NCI-H2196 treated with DMSO at 0.1 percent for 48 hours (cell line): ENCODE measurements around the gene COQ10B.
"Not testable (repeated sequence)": the region's sequence is repeated elsewhere in the genome, so short reads cannot be mapped to it uniquely, and the experiment has no call there.

ENCODE experiments used
- DNase-seq: peaks from one replicate; lab custom pipeline; 2025; ENCODE audit not compliant: unreplicated experiment; lab: John Stamatoyannopoulos, UW

Gene COQ10B

GRCh38 chr2:197453123-197453913 is at the start of gene COQ10B:
COQ10B (plus strand) TSS chr2:197453552; CDS start chr2:197453561, 9 bp downstream.
- peak; percentile 99 for DNase-seq

DNA sequence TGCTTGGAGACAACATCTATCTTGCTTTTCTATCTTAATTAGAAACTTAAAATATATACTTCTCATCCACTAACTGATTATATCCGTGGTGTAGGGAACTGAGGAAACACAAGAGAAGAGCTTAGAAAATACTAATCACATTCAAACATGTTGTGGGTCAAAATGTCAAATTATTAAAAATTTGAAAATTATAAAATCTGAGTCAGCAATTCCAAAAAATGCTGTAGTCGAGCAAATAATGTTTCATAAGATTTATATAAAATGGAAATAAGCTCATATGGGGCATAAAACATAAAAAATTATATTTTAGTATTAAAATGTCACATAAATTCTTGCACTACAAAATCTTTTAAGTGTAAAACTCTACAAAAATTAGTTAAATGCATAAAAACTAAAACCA is 47.8 kb upstream of the COQ10B start:
- no peak for DNase-seq

- DNase-seq, result no peak
Observed at GRCh38 chr2:197414039-197414438, 39.3 kb upstream of the COQ10B start.

DNA sequence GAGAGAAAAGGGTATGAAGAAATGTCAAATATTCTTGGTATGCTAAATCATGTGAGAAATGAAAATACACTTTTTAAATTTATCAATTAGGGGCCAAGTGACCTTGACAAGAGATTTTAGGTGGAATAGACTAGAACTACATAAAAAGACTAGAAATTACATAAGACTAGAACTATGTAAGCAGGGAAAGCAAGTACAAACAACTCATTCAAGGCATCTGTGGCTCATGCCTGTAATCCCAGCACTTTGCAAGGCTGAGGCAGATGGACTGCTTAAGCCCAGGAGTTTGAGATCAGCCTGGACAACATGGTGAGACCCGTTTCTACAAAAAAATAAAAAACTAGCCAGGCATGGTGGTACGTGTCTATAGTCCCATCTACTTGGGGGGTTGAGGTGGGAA is 38.8 kb upstream of the COQ10B start:
- no peak for DNase-seq

DNA sequence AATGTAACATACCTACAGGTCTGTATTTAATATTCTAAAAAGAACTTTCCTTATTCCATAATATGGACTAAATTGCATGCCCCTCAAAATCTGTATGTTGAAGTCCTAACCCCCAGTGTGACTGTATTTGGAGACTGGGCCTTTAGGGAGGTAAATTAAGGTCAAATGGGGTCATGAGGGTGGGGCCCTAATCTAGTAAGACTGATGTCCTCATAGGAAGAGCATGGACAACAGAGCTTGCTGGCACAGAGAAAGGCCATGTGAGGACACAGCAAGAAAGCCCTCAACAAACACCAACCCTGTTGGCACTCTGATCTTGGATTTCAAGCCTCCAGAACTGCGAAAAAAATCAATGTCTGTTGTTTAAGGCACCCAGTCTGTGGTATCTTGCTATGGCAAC is 37.1 kb upstream of the COQ10B start:
- no peak for DNase-seq

GRCh38 chr2:197419438-197419837 is 33.9 kb upstream of the COQ10B start:
- DNase-seq, result no peak

- DNase-seq, result no peak
Observed at GRCh38 chr2:197423307-197423706, 30.0 kb upstream of the COQ10B start.

DNA sequence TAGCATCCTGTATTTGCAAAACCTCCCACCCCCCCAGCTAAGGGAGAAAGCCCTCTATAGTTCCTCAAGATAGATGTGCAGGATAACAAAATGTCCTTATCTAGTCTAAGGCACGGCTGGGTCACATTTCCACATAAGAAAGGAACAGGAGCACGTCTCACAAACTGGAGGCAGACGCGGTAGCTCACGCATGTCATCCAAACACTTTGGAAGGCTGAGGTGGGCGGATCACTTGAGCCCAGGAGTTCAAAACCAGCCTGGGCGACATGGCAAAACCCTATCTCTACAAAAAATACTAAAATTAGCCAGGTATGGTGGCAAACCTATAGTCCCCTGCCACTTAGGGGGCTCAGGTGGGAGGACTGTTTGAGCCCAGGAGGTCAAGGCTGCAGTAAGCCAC is 27.8 kb upstream of the COQ10B start:
- no peak for DNase-seq

DNA sequence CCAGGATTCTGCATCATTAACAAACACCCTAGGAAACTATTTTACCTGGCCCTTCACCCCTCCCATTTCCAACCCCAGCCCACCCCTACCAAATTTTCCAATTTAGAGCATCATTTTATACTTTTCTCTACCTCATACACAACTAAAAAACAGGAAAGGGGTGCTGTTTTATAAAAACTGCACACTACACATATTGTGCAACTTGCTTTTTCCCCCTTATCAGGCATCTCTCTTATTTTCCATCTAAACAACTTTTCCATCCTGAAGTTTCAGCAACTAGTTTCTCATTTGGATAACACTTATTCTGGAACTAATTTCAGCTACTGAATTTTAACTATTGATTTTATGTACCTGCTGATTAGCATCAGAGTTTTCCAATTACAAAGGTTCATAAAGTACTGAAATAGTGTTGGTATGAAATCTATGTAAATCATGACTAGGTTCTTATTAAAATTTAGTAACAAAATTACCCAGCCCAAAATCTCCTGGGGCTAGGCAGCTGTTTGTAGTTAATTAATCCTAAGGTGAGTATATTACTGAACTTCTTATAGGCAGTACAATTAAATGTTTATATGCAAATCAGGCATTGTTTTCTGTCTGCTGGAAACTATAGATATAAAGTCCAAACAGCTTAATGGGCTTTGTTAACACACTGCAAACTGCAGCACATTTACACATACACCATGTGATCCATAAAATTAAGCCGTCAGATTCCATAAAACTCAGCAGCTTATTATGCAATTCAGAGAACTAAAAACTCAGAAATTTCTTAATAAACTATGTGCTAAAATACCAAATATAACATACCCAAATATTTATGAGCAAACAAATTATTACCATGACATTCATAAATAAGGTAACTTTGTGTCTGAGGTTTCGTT is 26.4 kb upstream of the COQ10B start:
- DNase-seq, result no peak

- DNase-seq, result no peak
Observed at GRCh38 chr2:197427986-197428385, 25.4 kb upstream of the COQ10B start.

DNA sequence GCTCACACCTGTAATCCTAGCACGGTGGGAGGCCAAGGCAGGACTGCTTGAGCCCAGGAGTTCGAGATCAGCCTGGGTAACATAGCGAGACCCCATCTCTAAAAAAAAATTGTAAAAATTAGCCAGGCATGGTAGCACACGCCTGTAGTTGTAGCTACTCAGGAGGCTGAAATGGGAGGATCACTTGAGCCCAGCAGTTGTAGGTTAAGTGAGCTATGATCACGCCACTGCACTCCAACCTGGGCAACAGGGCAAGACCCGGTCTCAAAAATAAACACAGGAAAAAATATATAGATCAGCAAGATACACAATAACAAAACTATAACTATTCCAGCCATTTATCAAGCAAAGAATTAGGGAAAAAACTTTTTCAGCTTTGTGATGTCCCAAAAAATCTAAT is 21.5 kb upstream of the COQ10B start:
- DNase-seq, result no peak

DNA sequence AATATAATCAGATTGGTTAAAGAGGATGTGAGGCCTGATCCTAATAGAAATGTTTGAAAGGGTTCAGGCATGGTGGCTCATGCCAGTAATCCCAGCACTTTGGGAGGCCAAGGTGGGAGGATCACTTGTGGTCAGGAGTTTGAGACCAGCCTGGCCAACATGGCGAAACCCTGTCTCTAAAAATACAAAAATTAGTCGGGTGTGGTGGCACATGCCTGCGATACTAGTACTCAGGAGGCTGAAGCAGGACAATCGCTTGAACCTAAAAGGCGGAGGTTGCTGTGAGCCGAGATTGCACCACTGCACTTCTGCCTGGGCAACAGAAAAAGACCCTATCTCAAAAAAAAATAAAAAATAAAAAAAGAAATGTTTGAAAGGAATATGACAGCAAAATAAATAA is 20.8 kb upstream of the COQ10B start:
- DNase-seq, result not testable (repeated sequence)

DNA sequence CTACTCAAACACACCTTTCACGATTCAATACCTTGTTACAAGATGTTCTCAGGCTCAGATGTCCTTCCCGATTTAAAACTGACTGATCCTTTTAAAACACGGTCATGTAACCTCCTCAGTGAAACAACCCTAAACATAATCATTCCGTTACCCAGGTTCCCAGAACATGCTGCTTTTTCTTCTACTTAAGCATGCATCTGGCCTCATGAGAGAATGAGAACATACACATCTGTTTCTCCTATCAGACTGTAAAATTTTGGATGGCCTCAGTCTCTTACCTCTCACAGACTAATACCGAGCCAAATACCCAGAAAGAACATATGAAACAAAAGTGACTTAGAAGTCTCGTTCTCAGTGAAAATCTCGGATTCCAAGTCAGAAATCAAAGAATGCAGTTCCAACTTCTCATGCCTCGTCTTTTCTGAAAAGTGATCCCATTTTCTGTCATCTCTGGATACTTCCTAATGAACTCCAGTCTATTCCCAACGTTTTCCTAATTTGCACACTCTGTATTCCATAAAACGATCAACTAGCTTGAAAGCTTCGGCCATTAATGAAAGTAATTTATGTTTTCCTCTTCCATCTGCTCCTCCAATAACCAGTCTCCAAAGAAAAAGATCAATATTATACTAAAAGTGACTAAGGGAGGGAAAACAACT is 19.4 kb upstream of the COQ10B start:
- DNase-seq, result no peak

DNA sequence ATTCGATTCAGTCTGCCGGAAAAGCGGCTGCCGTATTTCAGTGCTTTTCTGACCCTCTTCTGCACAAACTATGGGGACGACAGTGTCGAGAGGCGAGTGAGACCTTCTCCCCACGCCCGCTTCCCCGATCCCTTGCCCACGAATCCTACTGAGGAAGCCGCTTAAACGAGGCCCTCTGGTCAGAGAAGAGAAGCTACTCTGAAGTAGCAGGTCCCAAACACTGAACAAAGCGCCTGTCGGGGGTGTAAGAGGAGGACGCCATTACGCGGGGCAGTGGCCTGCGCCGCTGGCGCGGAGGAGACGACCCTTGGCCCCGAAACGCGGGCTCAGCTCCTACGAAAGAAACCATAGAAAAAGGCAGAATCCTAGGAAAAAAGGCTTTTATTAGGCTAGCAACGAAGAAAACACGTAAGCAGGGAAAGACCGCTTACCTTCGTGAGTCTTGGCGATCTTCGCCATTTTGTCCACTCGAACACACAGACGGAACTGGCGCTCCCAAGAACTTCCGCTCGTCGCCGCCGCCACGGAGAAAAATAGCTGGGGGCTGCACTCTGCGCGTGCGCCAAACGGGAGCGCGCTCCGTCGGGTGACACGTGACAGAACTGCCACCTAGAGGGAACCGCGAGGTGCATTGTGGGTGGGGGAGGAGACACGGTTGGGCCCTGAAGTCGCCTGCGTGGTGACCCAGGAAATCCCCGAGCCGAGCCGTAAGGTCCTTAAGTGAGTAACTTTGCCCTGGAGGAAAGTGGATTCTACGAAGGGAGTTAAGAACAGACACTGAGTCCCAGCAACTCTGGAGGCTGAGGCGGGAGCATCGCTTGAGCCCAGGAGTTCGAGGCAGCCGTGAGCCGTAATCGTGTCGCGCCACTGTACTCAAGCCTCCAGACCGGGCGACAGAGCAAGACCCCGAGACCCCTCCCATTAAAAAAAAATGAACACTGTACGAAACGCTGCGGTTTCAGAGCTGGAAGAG is 18.5 kb upstream of the COQ10B start, which contains the start of gene SF3B1:
Gene SF3B1 (minus strand): TSS at position 488 of the 973 bp plus-strand sequence. CDS start 29 bp downstream, at position 459.
- DNase-seq, result peak; percentile 92

DNA sequence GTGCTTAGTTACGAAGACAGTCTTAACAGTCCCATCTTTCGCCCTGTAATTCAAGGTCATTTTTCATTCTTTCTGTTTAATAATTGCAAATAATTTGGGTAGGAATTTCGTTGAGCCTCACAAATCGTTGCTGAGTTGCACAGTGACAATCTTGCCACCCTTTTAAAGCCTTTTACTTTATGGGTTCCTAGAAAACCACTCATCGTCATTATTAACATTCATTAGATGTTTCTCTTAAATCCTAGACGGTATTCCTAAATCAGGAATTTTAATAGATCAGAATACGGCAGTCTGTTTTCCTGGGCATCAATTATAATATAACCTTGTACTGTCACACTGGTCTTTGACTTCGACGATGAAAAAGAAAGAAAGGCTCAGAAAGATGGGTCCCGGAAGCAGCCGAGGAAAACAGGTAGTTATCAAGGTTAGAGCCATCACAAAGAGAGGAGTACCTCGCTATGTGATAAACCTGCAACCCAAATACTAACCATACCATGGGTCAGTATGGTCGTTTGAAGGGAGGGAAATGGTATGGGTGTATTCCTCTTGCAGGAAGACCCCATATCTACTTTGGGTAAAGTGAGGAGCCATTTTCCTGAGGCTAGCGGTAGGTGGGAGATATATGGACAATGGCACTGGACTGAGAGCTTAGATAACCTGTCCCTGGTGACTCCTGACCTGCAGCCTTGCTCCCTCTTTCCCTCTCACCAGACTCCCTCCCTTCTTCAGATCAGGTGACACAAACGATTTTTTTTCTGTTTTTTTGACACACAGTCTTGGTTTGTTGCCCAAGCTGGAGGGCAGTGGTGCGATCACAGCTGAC is 17.5 kb upstream of the COQ10B start:
- no peak for DNase-seq

- no peak for DNase-seq
Observed at GRCh38 chr2:197437380-197437779, 16.0 kb upstream of the COQ10B start.

DNA sequence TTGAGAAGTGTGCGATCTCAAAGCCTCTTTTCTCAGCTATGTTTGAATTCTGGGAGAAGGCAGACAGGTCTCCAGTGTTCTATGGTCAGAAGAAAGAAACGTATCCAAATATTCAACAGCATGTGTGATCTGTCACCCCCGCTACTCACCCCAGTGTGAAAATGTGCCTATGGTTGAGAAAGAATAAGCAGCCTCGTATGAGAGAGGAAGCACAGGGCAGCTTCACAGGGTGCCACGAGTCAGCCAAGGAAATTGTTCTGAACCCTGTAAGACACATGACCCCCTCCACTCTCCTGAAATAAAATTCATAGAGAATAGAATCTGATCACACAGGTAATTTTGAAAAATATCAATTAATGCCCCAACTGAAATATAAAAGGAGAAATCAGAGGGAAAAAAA is 10.5 kb upstream of the COQ10B start:
- no peak for DNase-seq

GRCh38 chr2:197445746-197446145 is 7.6 kb upstream of the COQ10B start:
- no peak for DNase-seq

DNA sequence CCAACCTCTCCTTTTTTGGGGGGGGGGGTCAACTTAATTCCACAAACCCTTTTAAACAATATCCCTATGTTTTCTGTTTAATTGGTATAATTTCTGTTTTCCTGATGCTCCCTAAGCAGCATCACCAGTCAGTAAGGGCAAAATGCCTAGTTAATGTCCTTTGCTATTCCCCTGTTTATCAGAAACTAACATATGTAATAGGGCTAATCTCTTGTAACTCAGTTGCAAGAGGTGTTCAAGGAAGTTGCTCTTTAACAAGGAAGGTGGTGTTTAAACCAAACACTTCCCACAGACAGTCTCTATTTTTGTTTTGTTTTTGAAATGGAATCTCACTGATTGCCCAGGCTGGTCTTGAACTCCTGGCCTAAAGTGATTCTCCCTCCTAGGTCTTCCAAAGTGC is 6.5 kb upstream of the COQ10B start:
- no peak for DNase-seq
